GM18873 (cell line): Measurements from ENCODE around the gene DNAH9.

Source experiments
- ATAC-seq: cut with Tn5 transposase; IDR thresholded peaks from one replicate; pipeline ENCODE4 v1.9.1; 2021; ENCODE audit warnings: mild to moderate bottlenecking, moderate library complexity, moderate number of reproducible peaks; ENCODE audit not compliant: unreplicated experiment, low FRiP score

Gene DNAH9

GRCh38 chr17:11742886-11743285 is 144.6 kb downstream of the DNAH9 start:
- no peak for ATAC-seq

DNA sequence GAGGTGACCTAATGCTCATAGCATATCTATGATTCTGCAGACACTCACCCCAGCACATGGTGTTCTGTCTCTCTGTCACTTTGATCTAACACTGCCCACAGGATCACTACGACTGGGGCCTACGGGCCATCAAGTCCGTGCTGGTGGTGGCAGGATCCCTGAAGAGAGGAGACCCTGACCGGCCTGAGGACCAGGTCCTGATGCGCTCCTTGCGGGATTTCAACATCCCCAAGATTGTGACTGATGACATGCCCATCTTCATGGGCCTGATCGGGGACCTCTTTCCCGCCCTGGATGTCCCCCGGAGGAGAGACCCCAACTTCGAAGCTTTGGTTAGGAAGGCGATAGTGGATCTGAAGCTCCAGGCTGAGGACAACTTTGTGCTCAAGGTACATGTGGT is 146.4 kb downstream of the DNAH9 start:
- ATAC-seq, result no peak

DNA sequence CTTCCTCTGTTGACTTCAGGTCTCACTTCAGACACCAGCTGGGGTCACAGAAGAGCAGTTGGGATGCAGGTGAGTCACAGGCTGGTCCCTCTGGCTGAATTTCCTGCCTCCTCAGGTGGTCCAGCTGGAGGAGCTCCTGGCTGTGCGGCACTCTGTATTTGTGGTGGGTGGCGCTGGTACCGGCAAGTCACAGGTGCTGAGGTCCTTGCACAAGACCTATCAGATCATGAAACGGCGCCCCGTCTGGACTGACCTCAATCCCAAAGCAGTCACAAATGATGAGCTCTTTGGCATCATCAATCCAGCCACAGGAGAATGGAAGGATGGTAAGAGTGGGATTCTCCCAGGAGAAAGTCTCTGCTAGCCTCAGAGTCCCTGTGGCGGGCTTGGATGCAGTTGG is 149.2 kb downstream of the DNAH9 start:
- no peak for ATAC-seq

- ATAC-seq, result no peak
Measured at GRCh38 chr17:11757815-11758214, 159.5 kb downstream of the DNAH9 start.

DNA sequence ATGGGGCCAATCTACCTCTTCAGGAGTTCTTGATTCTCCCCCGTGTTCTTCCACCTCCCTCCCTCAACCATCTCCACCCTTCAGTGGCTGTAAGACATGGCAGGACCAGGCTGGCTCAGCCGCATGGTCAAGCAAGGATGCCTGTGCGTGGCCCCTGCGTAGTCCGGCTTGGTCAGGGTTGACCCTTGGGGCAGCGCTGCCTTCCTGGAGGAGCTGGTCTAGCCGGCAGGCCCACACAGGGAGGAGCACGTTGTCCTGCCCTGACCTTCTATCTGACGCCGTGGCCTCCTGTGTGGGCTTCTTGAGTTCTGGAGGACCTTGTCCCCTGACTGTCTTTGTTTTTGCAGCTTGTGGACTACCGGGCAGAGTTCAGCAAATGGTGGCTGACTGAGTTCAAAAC is 169.8 kb downstream of the DNAH9 start:
- ATAC-seq, result no peak

DNA sequence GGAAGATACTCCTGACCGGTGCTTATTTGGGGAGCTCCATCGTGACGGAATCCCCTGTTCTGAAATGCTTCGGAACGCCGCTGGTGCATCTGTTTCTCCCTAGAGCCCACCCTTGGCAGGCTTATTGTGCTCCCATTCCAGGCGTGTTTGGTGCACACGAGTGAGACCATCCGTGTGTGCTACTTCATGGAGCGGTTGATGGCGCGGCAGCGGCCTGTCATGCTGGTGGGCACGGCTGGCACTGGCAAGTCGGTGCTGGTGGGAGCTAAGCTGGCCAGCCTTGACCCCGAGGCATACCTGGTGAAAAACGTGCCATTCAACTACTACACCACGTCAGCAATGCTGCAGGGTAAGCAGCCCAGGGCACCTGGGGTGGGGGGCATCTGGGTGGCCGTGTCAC is 170.7 kb downstream of the DNAH9 start:
- ATAC-seq, result no peak

DNA sequence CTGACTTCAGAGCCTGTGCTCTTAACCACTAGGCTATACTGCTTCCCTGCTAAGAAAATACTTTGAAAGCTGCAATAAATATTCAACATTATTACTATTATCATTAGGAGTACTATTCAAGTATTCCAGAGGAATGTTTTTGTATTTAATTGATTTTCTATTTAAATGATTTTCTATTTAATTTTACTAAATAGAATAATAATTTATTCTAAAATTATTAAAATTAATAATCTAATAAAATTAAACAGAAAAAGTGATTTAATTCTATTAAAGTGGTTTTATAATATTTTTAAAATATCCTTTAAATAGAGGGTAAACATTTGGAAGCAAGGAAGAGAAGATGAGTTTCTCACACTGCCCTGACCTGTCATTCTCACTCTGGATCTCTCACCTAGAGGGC is 173.8 kb downstream of the DNAH9 start:
- ATAC-seq, result no peak

DNA sequence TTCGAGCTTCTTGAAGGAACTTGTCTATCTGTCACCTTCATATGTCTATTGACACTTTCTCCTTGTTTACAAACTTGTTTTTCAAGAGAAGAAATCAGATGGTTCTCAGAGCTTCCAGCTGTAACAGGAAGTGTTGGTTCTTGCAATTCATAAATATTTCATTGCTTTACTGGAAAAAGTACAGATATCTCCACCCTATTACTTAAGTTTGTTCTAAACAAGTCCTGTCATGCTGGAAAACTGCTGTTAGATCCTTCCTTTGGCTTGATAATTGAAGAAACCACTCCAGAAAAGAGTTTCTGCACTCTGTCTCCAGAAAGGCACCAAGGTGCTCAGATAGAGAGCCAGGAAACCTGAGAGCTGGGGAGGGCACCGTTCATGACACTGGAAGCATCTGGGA is 181.6 kb downstream of the DNAH9 start:
- ATAC-seq, result no peak

- ATAC-seq, result no peak
Measured at GRCh38 chr17:11780621-11781020, 182.4 kb downstream of the DNAH9 start.

DNA sequence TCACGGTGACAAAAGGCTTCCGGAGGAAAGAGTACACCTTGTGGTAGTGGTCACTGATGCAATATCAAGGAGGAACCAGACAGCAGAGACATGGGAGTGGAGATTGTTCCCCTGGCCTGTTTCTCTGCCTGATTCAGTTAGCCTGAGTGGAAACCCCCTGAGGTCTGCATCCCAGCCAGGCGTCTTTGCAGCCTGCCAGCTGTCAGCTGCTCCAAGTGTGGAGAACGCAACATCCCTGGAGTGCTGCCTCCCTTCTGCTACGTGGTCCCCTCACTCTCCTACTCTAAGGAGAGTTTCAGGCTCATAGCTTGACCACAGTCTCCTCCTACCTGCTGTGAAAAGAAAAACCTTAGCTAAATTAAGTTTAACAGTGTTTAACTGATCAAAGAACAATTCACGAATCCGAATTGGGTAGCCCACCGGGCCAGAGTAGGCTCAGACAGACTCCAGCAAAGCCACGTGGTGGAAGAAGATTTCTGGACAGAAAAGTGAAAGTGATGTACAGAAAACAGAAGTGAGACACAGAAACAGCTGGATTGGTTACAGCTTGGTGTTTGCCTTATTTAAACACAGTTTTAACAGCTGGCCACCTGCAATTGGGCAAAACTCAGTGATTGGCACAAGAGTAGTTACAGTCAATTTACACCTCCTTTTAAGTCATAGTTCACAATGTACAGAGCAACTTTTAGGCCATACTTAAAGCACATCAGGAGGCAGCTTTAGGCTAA is 188.6 kb downstream of the DNAH9 start:
- no peak for ATAC-seq

DNA sequence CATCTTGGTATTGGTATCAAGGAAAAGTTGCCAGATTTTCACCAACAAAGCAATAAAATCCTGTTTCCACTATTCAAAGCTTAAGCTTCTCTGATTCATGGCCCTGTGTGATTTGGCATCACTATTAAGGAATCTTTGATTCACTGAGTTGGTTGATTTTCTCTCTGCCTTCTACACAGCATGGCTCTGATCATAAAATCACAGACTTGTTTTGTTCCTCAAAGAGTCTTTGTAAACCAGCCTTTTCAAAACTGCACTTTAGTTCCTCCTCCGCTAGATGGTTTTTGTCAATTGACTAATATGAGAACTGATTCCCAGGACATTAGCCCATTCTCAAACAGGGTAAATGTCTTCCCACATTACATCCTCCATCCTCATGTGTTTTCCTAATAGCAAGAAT is 197.6 kb downstream of the DNAH9 start:
- ATAC-seq, result no peak

- ATAC-seq, result no peak
Measured at GRCh38 chr17:11797803-11798202, 199.5 kb downstream of the DNAH9 start.

- ATAC-seq, result no peak
Measured at GRCh38 chr17:11803231-11803969, 205.1 kb downstream of the DNAH9 start.

GRCh38 chr17:11805138-11805537 is 206.9 kb downstream of the DNAH9 start:
- no peak for ATAC-seq

- no peak for ATAC-seq
Measured at GRCh38 chr17:11805952-11806351, 207.7 kb downstream of the DNAH9 start.

DNA sequence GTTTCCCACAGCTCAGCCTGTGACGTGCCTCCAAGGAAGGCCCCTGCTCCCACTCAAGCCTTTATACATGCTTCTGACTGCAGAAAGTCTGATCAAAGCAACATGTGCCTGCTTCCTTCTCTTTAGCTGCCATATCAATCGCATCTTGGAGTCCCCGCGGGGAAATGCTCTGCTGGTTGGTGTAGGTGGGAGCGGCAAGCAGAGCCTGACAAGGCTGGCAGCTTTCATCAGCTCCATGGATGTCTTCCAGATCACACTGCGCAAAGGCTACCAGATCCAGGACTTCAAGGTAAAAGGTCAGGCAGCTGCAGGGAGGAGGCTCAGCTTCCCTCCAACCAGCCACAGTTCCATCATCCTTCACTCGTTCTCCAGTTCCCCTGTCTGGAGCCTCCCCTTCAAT is 209.3 kb downstream of the DNAH9 start:
- ATAC-seq, result no peak

DNA sequence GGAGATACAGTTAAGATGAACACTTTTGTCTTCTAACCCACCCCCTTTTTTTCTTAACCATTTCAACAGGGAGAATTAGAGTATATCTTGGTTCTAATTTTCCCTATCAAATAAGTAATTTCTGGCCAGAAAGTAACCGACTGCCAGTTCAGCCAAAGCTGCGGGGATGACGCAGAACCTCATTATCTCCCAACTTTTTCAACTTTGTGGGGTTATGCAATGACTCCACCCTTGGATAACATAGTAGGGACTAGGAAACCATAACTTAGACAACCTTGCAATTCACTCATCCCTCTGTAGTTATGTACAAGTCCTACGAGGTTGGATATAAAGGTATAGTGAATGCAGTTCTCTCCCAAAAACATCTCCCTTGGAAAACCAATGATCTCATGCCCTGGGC is 215.0 kb downstream of the DNAH9 start:
- ATAC-seq, result no peak

- no peak for ATAC-seq
Measured at GRCh38 chr17:11813871-11814270, 215.6 kb downstream of the DNAH9 start.

GRCh38 chr17:11814655-11815262 is 216.5 kb downstream of the DNAH9 start:
- no peak for ATAC-seq

GRCh38 chr17:11816409-11816808 is 218.1 kb downstream of the DNAH9 start:
- ATAC-seq, result no peak

GRCh38 chr17:11823862-11824261 is 225.6 kb downstream of the DNAH9 start:
- no peak for ATAC-seq
